Central memory CD4-positive, alpha-beta T cell (primary cell): ENCODE results near the gene LSM7.
"Not testable (repeated sequence)": the region's sequence is repeated elsewhere in the genome, so short reads cannot be mapped to it uniquely, and the experiment has no call there.

ENCODE experiments used
- DNase-seq: peaks from one replicate; pipeline ENCODE4 v3.0.0; 2022

LSM7 gene

GRCh38 chr19:2296141-2296540 is 32.2 kb downstream of the LSM7 start:
- DNase-seq: no peak

DNA sequence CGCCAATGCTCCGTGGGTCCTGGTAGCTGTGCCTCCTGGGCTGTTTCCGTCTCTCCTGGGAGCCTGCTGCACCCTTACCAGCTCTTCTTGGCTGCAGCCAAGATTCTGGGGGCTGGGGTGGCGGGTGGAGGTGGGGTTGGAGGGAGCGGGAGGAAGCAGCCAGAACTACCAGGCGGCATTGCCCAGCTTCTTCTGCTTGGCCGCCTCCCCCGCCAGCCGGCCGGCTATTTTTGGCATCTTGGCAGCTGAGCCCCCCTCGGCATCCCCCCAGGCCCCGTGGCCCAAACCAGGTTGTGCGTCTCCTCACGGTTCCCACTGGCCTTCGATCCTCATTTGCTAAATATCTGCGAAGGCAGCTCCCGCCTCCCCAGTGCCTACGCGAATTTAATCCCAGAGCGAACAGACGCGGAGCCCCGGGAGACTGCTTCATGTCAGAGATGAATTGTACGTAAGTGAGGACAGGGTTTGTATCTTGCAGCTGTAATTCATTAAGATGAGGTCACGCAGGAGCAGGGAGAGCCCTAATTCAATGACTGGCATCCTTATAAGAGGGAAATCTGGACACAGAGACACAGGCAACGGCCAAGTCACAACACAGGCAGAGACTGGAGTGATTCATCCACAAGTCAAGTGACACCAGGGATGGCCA is 33.6 kb downstream of the LSM7 start:
- no peak for DNase-seq

DNA sequence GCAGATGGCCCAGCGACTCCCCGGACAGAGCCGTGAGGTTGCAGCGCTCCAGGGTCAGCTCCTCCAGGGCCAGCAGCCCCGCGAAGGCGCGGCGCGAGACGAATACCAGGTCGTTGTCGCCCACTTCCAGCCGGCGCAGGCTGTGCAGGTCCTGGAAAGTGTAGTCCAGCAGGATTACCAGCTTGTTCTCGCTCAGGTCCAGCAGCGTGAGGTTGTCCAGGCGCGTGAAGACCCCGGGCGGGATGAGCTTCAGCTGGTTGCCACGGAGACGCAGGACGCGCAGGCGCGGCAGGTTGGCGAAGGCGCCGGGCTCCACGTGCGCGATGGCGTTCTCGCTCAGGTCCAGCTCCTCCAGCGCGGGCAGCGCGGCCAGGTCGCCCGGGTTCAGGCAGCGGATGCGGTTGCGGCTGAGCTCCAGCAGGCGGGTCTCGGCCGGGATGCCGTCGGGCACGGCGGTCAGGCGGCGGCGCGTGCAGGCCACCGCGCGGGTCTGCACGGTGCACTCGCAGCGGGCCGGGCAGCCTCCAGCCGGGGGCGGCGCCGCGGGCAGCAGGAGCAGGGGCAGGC is 37.1 kb downstream of the LSM7 start:
- DNase-seq: no peak

GRCh38 chr19:2290441-2291184 is 37.8 kb downstream of the LSM7 start:
- no peak for DNase-seq

- peak; percentile 51 for DNase-seq
These were observed 38.5 kb downstream of the LSM7 start for GRCh38 chr19:2289714-2290435.

DNA sequence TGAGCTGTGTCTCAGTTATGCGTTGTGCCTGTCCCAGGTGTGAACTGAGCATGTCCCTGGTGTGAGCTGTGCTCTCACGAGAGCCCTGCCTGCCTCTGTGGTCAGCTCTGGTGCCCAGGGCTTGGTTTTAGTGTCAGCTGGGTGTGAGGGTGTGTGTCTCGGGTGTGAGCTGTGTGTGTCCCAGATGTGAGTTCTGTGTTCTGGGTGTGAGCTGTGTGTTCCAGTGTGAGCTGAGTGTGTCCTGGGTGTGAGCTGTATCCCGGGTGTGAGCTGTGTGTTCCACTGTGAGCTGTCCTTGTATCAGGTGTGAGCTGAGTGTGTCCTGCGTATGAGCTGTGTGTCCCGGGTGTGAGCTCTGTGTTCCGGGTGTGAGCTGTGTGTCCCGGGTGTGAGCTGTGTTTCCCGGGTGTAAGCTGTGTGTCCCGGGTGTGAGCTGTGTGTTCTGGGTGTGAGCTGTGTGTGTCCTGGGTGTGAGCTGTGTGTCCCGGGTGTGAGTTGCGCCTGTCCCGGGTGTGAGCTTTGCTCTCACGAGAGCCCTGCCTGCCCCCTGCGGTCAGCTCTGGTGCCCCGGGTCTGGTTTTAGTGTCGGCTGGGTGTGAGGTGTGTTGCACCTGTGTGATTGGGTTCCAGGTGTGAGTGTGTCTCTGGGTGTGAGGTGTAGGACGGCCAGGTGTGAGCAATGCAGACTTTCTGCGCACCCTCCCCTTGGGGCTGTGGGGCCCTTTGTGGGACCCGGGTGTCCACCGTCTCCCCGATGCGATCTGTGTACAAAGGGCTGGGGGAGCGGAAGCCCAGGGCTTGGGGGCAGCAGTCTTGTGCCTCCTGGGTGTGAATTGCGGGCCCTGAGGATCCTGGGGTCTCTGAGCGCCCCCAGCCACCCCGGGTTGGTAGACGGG is 39.3 kb downstream of the LSM7 start:
- no peak for DNase-seq

DNA sequence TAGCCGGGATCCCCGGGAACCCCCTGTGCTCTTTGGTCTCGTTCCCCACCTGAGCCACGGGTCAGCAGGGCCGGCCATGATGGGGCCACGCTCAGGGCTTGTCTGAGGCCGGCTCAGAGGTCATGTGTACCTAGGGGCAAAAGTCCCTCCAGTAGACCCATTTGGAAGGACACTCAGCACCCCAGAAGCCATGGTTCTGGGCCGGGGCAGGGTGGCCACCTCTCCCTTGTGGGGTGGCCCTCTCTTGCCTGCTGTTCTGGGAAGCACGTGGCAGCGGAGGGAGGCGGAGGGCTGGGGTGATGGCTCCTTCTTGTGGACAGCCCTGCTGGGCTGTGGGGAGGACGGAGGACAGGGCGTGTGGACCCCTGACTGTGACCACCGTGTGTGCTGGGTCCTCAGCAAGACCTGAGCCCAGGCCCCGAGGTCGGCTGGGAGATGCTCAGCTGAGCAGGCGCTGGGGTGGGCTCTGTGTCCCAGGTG is 40.0 kb downstream of the LSM7 start:
- DNase-seq: no peak

DNA sequence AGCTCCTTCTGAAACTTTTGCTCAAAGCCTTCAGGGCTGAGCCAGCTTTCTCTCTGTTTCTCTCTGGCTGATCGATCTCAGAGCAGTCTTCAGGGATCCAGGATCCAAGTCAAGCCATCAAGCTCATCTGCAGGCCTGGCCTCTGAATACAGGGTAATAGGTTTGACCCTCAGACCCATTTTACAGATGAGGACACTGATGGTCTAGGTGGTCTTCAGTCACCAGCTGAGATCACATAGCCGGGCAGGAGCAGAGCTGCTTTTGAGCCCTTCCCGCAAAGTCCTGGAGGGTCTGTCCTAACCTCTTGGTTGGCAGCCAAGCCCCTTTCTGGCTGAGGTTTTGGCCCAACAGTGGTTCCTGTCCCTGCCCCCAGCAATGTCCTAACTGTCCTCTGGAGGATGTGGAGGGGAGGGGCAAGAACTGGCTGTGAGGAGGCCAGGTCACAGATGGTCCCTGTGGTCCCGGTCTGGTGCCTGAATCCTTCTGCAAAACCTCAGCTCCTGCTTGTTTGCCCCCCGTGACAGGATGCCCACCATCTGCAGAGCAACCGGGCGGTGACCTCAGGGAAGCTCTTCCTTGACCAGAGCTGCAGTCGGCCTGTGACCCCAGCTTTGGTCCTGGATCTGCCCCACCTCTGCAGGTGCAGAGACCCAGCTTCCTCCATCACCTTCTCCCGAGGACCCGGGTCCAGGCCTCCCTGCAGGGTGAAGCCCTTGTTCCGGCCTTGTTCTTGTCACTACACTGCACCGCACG is 40.6 kb downstream of the LSM7 start:
- DNase-seq: no peak

- no peak for DNase-seq
These were observed 41.8 kb downstream of the LSM7 start for GRCh38 chr19:2286402-2287140.

DNA sequence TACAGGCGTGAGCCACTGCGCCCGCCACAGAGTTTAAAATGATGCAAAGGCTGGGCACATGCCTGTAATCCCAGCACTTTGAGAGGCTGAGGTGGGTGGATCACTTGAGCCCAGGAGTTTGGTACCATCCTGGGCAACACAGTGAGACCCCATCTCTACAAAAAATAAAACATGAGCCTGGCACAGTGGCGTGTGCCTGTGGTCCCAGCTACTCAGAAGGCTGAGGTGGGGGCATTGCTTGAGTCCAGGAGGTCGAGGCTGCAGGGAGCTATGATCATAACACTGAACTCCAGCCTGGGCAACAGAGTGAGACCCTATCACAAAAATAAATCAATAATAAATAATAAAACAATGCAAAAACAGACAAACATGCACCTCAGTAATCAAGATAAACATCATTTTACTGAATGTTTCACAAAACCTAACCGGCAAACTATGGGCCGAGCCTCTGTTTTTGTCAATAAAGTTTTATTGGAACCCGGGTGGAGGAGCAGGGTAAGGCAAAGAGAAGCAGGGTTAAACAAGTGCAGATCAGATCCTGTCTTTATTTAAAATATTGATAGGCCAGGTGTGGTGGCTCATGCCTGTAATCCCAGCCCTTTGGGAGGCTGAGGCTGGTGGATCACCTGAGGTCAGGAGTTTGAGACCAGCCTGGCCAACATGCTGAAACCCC is 44.4 kb downstream of the LSM7 start:
- no peak for DNase-seq

DNA sequence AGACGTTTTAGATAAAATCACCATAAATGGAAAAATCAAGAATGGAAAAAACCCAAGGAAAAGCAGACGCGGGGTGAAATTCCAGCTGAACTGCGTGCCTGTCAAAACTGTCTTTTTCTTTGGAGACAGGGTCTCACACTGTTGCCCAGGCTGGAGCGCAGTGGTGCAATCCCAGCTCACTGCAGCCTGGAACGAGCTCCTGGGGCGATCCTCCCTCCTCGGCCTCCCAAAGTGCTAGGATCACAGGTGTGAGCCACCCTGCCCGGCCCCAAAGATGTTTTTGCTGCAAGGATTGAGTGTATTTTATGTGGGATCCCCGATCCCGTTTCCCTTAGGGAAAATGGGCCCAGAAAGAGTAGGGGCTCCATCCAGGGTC is 45.5 kb downstream of the LSM7 start:
- no peak for DNase-seq

DNA sequence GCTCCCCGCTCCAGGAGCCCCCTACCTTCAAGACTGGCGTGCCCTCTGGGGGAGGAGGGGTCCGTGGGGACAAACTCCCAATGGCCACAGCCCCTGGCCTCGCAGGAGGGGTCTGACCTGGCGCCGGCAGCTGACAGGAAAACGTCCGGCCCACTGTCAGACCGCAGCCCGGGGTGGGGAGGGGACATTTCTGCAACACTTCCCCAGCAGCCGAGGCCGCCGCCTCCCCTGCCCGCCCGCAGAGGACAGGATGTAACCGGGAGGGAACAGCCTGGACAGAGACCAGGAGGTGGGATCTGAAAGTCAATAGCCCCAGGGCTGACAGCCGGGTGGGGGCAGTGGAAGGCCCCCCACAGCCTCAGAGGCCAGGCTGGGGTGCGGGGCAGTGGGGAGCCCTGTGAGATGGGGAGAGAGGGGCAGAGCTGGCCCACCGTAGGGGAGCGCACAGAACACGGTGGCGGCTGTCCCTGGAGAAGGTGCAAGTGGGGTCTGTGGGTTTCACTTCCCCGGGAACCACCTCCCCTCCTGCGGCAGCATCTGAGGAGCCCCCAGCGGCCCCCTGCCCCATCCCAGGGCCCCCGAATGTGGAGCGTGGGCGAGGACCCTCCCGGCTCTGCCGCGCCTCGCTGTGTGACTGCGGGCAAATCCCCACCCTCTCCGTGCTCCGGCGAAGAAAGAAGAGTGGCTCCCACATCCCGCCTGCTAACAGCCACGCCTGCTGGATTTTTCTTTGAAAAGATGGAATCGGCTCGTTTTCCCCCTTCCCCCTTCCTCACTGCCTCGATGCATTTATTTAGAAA is 46.1 kb downstream of the LSM7 start, which contains the start of gene PEAK3:
PEAK3 (minus strand) TSS at position 114 of the 800 bp plus-strand sequence. CDS start 1,244 bp downstream, outside the sequence.
- no peak for DNase-seq

DNA sequence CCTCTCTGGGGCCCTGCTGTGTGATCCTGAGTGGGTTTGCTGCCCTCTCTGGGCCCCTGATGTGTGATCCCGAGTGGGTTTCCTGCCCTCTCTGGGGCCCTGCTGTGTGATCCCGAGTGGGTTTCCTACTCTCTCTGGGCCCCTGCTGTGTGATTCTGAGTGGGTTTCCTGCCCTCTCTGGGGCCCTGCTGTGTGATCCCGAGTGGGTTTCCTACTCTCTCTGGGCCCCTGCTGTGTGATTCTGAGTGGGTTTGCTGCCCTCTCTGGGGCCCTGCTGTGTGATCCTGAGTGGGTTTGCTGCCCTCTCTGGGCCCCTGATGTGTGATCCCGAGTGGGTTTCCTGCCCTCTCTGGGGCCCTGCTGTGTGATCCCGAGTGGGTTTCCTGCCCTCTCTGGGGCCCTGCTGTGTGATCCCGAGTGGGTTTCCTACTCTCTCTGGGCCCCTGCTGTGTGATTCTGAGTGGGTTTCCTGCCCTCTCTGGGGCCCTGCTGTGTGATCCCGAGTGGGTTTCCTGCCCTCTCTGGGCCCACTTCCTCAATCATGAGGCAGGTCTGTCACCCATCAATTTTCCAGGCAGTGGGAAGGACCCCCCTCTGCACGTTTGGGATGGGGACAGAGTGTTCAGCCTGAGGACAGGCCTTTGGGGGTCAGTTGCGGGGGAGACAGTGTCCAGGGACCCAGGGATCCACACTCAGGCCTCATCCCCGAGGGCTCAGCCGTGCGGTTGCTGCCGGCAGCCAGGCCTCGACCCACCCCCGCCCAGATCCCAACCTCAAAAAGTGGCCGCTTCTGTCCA is 46.9 kb downstream of the LSM7 start:
- not testable (repeated sequence) for DNase-seq

DNA sequence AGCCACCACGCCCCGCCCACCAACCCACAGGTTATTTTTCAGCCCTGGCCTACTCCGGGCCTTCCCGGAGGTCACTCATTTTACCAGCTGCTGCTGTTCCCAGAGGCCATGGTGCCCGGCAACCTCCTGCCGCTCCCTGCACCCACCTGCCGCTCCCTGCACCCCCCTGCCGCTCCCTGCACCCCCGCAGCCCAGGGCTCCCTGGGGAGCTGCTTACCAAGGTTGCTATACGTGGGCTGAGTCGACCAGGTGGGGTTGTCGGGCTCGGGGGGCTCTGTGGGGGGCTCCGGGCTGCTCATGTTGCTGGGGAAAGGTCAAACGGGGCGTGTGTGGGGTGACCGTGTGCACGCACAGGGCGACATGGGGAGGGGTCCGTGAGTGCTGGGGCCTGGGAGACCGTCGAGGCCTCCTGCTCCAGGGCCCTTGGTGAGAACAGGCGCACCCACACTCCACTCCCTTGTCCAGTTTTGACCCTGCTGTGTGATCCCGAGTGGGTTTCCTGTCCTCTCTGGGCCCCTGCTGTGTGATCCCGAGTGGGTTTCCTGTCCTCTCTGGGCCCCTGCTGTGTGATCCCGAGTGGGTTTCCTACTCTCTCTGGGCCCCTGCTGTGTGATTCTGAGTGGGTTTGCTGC is 47.6 kb downstream of the LSM7 start:
- no peak for DNase-seq

DNA sequence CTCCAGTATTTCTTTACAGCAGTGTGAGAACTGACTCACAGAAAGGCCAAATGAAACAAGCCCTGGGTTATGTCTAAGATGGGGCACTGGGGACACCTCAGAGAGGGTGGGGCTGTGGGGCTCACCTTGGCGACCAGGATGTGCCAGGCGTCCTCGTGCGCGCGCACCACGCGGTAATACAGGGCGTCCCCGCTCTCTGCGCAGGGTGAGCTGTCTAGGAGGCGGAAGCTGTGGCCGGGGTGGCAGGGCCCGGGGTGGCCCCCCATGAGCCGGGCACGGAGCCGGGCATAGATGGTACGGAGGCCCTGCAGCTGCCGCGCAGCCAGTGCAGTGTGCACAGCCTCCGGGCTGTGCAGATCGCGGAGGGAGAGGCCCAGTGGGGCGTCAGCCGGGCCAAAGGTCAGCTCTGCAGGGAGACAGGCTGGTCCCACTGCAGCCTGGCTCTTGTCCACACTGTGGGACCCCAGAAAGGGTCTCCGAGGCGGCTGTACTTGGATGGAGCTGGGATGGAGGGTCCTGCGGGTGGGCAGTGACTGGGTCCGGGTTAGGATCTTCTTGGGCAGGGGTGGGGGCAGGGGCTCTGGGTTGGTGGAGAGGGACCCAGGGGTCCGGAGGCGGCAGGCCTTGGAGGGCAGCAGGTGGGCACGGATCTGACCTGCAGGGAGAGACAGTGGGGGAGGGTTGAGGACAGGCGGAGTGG is 49.8 kb downstream of the LSM7 start:
- DNase-seq: no peak

GRCh38 chr19:2277138-2277537 is 51.2 kb downstream of the LSM7 start:
- no peak for DNase-seq

- no peak for DNase-seq
These were observed 51.9 kb downstream of the LSM7 start for GRCh38 chr19:2276429-2276986.
